GM12872 (cell line): ENCODE measurements around the gene EDC3.

Experiments used
- CTCF ChIP-seq: IDR thresholded peaks from 3 replicates; pipeline ENCODE4 v1.5.1; 2011; ENCODE audit warnings: low read depth, mild to moderate bottlenecking, low read length, moderate library complexity; ENCODE audit not compliant: insufficient read depth

EDC3 gene

GRCh38 chr15:74692327-74692726, 3.5 kb downstream of the EDC3 start:
- no peak for TF ChIP-seq CTCF

- no peak for TF ChIP-seq CTCF
These were observed 12.1 kb downstream of the EDC3 start for GRCh38 chr15:74683758-74684157.

- TF ChIP-seq CTCF, result no peak
These were observed 12.9 kb downstream of the EDC3 start for GRCh38 chr15:74682954-74683353.

GRCh38 chr15:74680456-74680855, 15.4 kb downstream of the EDC3 start:
- no peak for TF ChIP-seq CTCF

- no peak for TF ChIP-seq CTCF
These were observed 19.0 kb downstream of the EDC3 start for GRCh38 chr15:74676801-74677200.

- TF ChIP-seq CTCF, result no peak
These were observed 21.7 kb downstream of the EDC3 start for GRCh38 chr15:74674161-74674560.

GRCh38 chr15:74669627-74670026, 26.2 kb downstream of the EDC3 start:
- no peak for TF ChIP-seq CTCF

- TF ChIP-seq CTCF, result no peak
These were observed 27.8 kb downstream of the EDC3 start for GRCh38 chr15:74667975-74668374.
